NOMO-1 (cell line): ENCODE results near the gene TPRN.

Experiments used
- DNase-seq, 2 experiments: peaks; one replicate each; lab custom pipeline; 2025; ENCODE audit not compliant: unreplicated experiment in 2 of 2; lab: John Stamatoyannopoulos, UW

Gene TPRN

DNA sequence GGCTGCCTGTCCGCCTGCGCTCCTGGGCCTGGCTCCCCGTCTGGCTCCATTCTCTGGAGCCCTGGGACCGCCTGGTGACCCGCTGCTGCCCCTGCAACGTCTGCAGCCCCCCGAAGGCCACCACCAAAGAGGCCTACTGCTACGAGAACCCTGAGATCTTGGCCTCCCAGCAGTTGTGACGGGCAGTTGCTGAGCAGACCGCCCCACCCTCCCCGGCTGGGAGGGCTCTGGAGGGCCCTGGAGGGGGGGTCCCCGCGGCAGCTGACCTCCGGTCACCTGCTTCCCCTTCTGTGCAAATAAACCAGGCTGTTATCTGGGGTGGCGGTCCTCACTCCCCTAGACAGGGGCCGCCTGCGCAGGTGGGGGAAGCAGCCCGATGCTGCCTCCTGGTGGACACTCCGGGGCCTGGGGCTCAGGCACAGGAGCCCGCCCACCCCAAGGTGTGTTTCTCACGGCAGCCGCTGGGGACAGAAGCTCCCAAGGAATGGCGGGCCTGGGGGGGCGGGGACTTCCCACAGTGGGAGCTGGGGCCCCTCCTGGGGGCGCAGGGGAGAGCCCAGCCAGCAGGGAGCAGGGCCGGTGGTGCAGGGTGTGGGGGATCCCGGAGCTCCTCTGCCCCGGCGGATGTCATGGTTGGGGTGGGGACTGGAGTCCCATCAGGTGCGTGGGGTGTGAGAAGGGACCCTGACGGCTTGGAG lies 35.8 kb upstream of the TPRN start:
- DNase-seq: peak; percentile 80 to 93

- DNase-seq: no peak
These were observed 35.1 kb upstream of the TPRN start for GRCh38 chr9:137235424-137236237.

- no peak for DNase-seq
These were observed 34.4 kb upstream of the TPRN start for GRCh38 chr9:137234758-137235423.

DNA sequence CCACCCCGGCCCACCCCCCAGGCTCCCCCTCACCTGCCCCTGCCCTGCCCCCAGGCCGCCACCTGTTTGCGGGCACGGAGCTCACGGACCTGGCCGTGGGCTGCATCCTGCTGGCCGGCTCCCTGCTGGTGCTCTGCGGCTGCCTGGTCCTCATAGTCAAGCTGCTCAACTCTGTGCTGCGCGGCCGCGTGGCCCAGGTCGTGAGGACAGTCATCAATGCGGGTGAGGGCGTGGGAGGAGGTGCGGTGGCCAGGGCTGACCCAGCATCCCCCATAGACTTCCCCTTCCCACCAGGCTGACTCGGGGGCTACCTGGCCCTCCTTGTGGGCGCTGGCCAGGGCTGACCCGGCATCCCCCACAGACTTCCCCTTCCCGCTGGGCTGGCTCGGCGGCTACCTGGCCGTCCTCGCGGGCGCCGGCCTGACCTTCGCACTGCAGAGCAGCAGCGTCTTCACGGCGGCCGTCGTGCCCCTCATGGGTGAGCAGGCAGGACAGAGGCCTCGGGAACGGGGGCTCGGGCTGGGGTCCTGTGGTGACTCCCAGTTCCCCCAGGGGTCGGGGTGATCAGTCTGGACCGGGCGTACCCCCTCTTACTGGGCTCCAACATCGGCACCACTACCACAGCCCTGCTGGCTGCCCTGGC lies 33.6 kb upstream of the TPRN start:
- DNase-seq: no peak

GRCh38 chr9:137233143-137233980 lies 32.8 kb upstream of the TPRN start:
- DNase-seq: no peak

DNA sequence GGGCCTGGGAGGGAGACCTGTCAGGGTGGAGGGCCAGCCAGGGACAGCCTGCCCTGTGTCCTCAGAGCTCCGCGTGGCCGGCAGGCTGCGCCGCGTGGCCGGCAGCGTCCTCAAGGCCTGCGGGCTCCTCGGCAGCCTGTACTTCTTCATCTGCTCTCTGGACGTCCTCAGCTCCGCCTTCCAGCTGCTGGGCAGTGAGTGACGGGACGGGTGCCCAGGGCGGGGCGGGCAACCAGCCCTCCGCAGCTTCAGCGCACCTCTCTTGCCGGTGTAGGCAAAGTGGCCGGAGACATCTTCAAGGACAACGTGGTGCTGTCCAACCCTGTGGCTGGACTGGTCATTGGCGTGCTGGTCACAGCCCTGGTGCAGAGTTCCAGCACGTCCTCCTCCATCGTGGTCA lies 32.0 kb upstream of the TPRN start:
- no peak for DNase-seq

- DNase-seq: no peak
These were observed 31.6 kb upstream of the TPRN start for GRCh38 chr9:137232101-137232500.

- DNase-seq: no peak
These were observed 31.0 kb upstream of the TPRN start for GRCh38 chr9:137231372-137232039.

DNA sequence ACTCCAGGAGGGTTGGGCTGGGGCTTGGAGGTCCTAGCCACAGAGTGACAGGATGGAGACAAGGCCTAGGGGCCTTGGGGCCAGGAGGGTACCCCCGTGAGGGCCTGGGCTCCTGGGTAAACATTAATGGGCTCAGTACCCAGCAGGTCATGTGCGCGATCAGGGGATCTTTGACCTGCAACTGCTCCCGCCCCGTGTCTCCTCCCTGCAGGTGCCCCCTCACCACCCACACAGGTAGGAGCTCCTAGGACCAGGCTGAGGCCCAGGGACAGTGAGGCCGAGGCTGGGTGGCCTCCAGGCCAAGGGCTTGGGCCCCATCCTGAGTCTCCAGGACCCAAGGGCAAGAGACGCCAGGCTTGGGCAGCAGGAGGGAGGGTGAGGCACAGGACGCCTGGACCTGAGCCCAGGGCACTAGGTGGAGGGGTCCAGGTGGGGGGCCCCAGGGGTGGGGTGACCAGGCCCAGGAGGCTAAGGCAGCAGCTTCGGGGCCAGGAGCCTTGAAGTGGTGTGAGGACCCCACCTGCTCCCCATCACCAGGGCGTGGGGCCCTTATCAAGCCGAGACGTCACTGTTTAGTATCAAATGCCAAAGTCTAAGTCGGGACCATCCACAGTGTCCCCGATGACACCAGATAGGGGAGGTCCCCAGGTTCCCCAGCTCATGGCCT lies 30.3 kb upstream of the TPRN start, which contains the start of gene SLC34A3:
TSS of gene SLC34A3 (plus strand) at position 197 of the 667 bp plus-strand sequence. CDS start 802 bp downstream, outside the sequence.
- DNase-seq: no peak

DNA sequence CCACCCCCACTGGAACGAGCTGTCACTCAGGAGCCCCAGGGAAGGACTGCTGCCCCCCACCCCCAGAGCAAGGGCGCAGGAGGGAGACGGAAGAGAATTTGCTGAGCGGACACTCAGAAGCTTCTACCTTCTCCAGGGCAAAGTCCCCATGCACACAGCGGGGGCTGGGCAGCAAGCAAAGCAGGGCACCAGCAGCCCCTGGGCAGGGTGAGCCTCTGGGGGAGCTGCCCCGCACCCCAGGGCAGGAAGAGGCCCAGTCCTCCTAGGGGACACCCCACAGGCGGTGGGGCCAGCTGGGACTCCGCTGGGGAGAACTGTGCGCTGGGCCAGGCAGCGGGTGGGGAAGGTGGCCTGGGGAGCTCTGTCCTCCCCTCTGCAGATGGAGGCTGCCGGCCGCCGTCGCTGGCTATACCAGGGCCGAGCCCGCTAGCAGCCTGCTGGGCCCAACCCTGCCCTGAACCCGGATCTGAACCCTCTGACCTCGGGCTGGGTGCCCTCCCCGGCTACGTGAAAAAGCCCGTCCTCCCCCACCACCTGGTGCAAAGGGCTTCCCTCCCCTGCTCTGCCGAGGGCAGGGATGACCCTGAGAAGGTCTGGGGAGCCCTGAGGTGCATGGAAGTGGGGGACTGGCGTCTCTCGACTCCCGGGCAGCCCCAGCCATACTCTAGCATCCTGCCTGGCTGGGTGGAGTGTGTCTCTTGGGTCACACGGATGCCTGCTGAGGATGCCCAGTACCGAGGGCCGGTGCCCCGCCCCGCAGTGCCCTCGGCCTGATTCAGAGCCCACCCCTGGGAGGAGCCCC lies 29.6 kb upstream of the TPRN start:
- DNase-seq: no peak

DNA sequence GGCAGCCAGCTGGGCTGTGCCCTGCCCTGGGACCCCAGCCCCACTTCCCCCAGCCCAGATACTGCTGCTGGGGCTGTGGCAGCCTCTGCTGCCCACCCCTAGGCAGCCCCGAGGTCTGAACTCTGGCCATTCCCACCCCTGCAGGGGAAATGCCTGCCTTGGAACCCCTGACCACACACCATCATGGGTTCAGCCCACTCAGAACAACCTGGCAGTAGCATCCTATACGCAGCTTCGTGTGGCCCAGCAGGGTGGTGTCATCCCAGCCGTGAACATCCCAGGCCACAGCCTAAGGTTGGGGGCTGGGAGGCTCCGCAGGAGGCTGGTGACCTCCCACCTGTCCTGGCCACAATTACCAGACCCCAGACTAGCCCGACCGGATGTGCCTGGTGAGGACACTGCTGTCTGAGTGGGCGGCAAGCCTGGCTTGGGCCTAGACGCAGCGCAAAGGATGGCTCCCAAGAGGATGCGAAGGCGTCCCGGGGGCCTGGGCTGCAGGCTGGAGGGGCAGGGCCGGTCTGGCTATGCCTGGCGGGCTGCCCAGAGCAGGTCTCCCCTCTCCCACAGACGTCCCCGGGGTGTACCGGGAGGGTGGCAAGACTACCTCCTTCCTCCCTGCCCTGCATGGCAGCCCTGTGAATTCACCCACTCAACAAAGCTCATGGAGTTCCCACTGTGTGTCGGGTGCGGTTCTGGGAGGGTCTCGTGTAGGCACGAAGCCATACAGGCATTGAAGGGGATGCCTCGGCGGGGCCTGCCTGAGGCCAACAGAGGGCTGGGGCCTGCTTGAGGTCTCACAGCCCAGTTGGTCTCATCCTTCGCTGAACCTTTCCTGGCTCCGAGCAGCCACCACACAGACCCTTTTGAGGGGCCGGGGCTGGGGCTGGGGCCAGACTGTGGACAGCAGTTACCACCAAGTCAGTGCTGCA lies 28.7 kb upstream of the TPRN start:
- DNase-seq: no peak

DNA sequence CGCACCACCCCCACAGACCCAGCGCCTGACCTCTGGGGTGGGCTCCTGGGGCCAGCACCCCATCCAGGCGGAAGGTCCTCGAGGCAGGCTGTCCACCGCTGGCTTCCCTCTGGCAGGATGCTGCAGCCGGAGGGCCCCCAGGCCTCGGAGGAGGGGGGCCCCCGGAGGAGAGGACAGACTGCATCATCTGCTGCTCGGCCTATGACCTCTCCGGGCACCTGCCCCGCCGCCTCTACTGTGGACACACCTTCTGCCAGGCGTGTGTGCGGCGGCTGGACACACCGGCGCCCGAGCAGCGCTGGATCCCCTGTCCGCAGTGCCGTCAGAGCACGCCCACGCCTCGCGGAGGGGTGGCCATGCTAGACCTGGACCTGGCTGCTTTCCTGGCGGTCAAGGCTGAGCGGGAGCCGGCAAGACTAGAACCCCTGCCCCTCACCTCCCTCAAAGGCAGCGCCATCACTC lies 28.0 kb upstream of the TPRN start:
- no peak for DNase-seq

DNA sequence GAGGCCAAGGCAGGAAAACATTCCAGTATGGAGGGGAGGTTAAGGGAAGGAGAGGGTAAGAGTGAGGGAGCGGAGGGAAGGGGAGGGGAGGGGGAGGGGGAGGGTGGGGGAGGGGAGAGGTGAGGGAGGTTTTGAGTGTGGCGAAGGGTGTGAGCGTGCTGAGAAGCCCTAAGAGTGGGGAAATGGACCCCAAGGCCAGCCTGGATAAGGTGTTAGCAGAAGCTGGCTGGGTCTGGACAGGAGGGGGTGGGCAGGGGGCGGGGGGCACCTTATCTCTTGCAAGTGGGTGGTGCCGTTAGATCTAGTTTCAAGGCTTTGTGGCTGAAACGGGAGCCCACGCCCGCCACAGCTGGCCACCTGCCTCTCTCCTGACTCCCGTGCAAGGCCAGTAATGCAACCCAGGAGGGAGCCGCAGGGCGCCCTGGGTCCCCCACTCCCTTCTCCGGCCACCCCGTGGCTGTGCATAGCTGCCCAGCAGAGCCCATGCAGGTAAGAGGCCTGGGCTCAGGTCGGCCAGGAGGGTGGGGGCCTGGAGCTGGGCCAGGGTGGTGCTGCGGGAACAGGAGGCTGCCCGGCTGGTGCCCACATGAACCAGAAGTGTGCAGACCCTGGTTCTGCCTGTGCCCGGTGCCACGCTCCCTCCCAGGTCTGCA lies 27.4 kb upstream of the TPRN start:
- DNase-seq: no peak

DNA sequence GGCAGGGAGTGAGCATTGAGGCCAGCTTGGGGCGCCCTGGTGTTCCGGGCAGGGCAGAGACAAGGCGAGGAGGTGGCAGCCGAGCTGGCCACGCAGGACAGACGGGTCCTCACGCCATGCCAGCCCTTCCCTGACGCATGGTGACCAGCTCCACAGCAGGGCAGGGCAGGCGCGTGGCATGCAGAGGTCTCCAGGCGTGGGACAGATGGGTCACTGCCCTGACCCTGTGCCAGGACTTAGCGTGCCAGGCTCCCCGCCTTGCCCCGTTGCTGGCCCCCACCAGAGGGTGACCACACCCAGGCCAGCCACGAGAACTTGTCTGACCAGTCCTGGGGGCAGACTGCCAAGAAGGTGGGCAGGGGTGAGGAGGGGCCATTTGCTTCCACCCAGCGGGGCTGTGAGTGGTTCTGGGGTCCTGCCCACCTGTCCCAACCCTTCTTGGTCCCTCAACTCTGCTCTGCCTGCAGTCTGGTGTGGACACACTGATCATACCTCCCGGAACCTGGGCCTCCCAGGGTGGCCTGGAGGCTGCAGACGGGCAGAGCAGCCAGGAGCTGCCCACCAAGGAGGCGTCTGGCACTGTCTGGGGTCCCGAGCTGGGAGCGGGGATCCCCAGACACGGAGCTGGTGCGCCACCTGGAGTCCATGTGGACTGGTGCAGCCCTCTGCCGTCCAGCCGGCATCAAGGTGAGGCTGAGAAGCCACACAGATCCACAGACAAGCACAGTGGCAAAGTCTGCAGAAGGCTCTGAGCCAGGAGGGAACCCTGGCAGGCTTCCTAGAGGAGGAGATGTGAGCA lies 26.7 kb upstream of the TPRN start, which contains the start of gene RNF224:
TSS of gene RNF224 (plus strand) at position 449 of the 799 bp plus-strand sequence. CDS start 834 bp downstream, outside the sequence.
- DNase-seq: peak; percentile 73 to 88

DNA sequence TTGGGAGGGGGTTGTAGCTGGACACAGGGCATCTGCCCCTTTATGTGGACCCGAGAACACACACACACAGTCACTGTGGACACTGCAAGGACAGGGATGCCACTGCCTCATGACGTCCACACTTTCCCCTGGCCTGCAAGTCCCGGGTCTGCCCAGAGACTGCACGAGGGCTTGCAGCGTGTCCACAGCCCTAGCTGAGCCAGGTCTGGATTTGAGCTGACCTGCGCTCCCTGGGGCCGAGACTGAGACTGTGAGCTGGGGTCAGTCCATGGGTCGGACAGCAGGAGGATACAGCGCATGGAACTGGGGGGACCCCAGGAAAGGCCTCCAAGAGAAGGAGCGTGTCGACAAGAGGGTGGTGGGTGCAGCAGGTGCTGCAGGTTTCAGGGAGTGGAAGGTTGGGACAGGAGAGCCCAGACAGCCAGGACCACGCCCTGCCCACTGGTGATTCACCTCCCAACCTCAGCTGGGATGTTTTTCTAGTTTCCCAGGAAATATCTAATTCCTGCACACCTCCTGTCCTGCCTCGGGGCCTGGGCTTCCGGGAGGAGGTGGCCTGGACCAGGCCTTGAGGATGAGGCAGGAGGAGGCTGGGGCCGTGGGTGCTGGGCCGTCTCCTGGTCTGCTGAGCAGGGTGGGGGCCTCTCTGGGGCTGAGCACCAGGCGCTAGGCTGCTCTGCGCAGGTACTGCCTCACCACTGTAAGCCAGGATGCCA lies 26.0 kb upstream of the TPRN start:
- no peak for DNase-seq
